HCT116 (cell line): ENCODE data around the gene SLC16A5. TPM values are rescaled to one million over a fixed set of nuclear protein-coding genes. Genes with fewer than 3 reads are reported as not detected.
A peak's percentile ranks its signal among the peaks of the same experiment; 100 is the strongest.

Source experiments
- ATAC-seq: fragments of 200-7000 bp; cut with Tn5 transposase; 2 replicates; pipeline ENCODE4 v1.9.1; 2020; ENCODE audit warnings: mild to moderate bottlenecking, moderate library complexity
- BruUV-seq: library from RNA; stranded (reverse); fragments of 400-500 nt; replicated peaks from 2 replicates; lab custom pipeline; 2021; lab: Mats Ljungman, UMichigan
- CTCF ChIA-PET: fragments of 300-600 bp; sonication (Branson Sonifier 250); formaldehyde crosslinking; loops from one replicate; lab custom pipeline; 2021; ENCODE audit warnings: antibody characterized with exemption; lab: Charles Lee
- POLR2A ChIA-PET: fragments of 300-600, 350-600 bp; sonication (Branson Sonifier 250); formaldehyde crosslinking; loops from one replicate; lab custom pipeline; 2021; ENCODE audit warnings: antibody characterized with exemption; lab: Charles Lee
- RAD21 ChIA-PET, 2 experiments: fragments of 300-600 bp; sonication (Branson Sonifier 250); formaldehyde crosslinking; loops; one replicate each; lab custom pipeline; 2023; ENCODE audit warnings: low total read pairs in 2 of 2; ENCODE audit not compliant: uncharacterized antibody in 2 of 2, unreplicated experiment in 2 of 2, low non-redundant PET in 1 of 2; lab: Charles Lee
- DNase-seq: peaks from one replicate; pipeline ENCODE4 v3.0.0-alpha.2; 2010; ENCODE audit warnings: low read depth, low spot score
- H2AFZ ChIP-seq: fragments of 200-600 bp; shearing (Covaris generic), sonication (generic); 2 replicates; pipeline ENCODE4 v1.6.1; 2017; ENCODE audit warnings: low read depth, mixed run types, mixed read lengths, antibody characterized with exemption, low read length; ENCODE audit not compliant: poor library complexity, severe bottlenecking
- H3K27ac ChIP-seq: 2 replicates; pipeline ENCODE4 v1.5.1; 2012; ENCODE audit warnings: low read depth, low read length
- H3K27me3 ChIP-seq: fragments of 200-600 bp; sonication (generic); 2 replicates; pipeline ENCODE4 v1.6.1; 2016; ENCODE audit warnings: mixed run types, low read length, mixed read lengths; ENCODE audit not compliant: insufficient read depth
- H3K36me3 ChIP-seq, 2 experiments: fragments of 200-500 bp in 1 of 2; fragments of 200-600 bp in 1 of 2; sonication (Bioruptor generic) in 1 of 2; sonication (generic) in 1 of 2; 2 replicates each; pipeline versions ENCODE4 v1.5.1 to v1.6.1; 2014 to 2016; ENCODE audit warnings: low read length in 2 of 2, inconsistent platforms in 1 of 2, mixed read lengths in 1 of 2, mixed run types in 1 of 2; ENCODE audit not compliant: insufficient read depth in 2 of 2, control insufficient read depth in 1 of 2
- H3K4me1 ChIP-seq, 2 experiments: fragments of 200-600 bp in 1 of 2; sonication (generic) in 1 of 2; 2 replicates each; pipeline versions ENCODE4 v1.5.1 to v1.6.1; 2012 to 2017; ENCODE audit warnings: low read length in 2 of 2, inconsistent platforms in 1 of 2, mild to moderate bottlenecking in 1 of 2, mixed read lengths in 1 of 2, mixed run types in 1 of 2, moderate library complexity in 1 of 2; ENCODE audit not compliant: insufficient read depth in 2 of 2, control insufficient read depth in 1 of 2
- H3K4me2 ChIP-seq: fragments of 200-600 bp; sonication (generic); 2 replicates; pipeline ENCODE4 v1.6.1; 2017; ENCODE audit warnings: mixed run types, low read length, mixed read lengths
- H3K4me3 ChIP-seq, 2 experiments: fragments of 200-600 bp in 1 of 2; sonication (generic) in 1 of 2; replicated peaks in 1 of 2; 2 replicates each; pipeline ENCODE4 v1.5.1; 2011 to 2016; ENCODE audit warnings: low read length in 2 of 2, control low read depth in 1 of 2, low read depth in 1 of 2, mild to moderate bottlenecking in 1 of 2, mixed read lengths in 1 of 2, mixed run types in 1 of 2
- H3K79me2 ChIP-seq: fragments of 200-600 bp; sonication (generic); 2 replicates; pipeline ENCODE4 v1.6.1; 2017; ENCODE audit warnings: mild to moderate bottlenecking, mixed run types, low read length, moderate library complexity, mixed read lengths; ENCODE audit not compliant: insufficient read depth
- H3K9ac ChIP-seq: fragments of 200-600 bp; sonication (generic); 2 replicates; pipeline ENCODE4 v1.6.1; 2016; ENCODE audit warnings: low read length, mixed read lengths
- H3K9me2 ChIP-seq: fragments of 200-600 bp; sonication (generic), shearing (Covaris generic); 2 replicates; pipeline ENCODE4 v1.6.1; 2017; ENCODE audit warnings: mixed run types, mild to moderate bottlenecking, moderate library complexity; ENCODE audit not compliant: insufficient read depth
- H3K9me3 ChIP-seq, 2 experiments: fragments of 200-500 bp in 1 of 2; fragments of 200-600 bp in 1 of 2; sonication (Bioruptor generic) in 1 of 2; sonication (generic) in 1 of 2; 2 replicates each; pipeline ENCODE4 v1.6.1; 2014 to 2017; ENCODE audit warnings: low read length in 2 of 2, mixed read lengths in 2 of 2, inconsistent platforms in 1 of 2, low read depth in 1 of 2, mild to moderate bottlenecking in 1 of 2, mixed run types in 1 of 2, moderate library complexity in 1 of 2; ENCODE audit not compliant: control insufficient read depth in 1 of 2, insufficient read depth in 1 of 2
- H4K20me1 ChIP-seq: fragments of 200-600 bp; sonication (generic), shearing (Covaris generic); 2 replicates; pipeline ENCODE4 v1.6.1; 2017; ENCODE audit warnings: mixed run types, mild to moderate bottlenecking, moderate library complexity; ENCODE audit not compliant: insufficient read depth
- CEBPB ChIP-seq: IDR thresholded peaks from 2 replicates; pipeline ENCODE4 v1.6.1; 2012; ENCODE audit warnings: low read depth
- CTCF ChIP-seq, 3 experiments: fragments of 200-600 bp in 1 of 3; sonication (generic) in 1 of 3; IDR thresholded peaks in 2 of 3; conservative IDR thresholded peaks in 1 of 3; 2 replicates each; pipeline ENCODE4 v1.5.1; 2012 to 2017; ENCODE audit warnings: low read depth in 2 of 3, low read length in 2 of 3, antibody characterized with exemption in 1 of 3, borderline replicate concordance in 1 of 3, control low read depth in 1 of 3, mild to moderate bottlenecking in 1 of 3, mixed read lengths in 1 of 3, mixed run types in 1 of 3, moderate library complexity in 1 of 3; ENCODE audit not compliant: insufficient read depth in 1 of 3
- EGR1 ChIP-seq: IDR thresholded peaks from 2 replicates; pipeline ENCODE4 v1.6.1; 2012; ENCODE audit warnings: low read depth
- ELF1 ChIP-seq: IDR thresholded peaks from 2 replicates; pipeline ENCODE4 v1.6.1; 2012; ENCODE audit warnings: low read depth, borderline replicate concordance
- EZH2 ChIP-seq: fragments of 200-600 bp; sonication (generic); IDR thresholded peaks from 2 replicates; pipeline ENCODE4 v1.6.1; 2017; ENCODE audit warnings: antibody characterized with exemption, mixed run types
- JUND ChIP-seq: IDR thresholded peaks from 2 replicates; pipeline ENCODE4 v1.6.1; 2012
- POLR2A ChIP-seq: IDR thresholded peaks from 2 replicates; pipeline ENCODE4 v1.7.0; 2011; ENCODE audit warnings: borderline replicate concordance; ENCODE audit not compliant: insufficient read depth, insufficient read length; ENCODE audit errors: extremely low read depth
- POLR2AphosphoS5 ChIP-seq: IDR thresholded peaks from 2 replicates; pipeline ENCODE4 v1.6.1; 2011; ENCODE audit warnings: mild to moderate bottlenecking, low read depth, low read length, moderate library complexity
- RAD21 ChIP-seq: IDR thresholded peaks from 2 replicates; pipeline ENCODE4 v1.6.1; 2012; ENCODE audit warnings: low read depth, mild to moderate bottlenecking
- SIN3A ChIP-seq: IDR thresholded peaks from 2 replicates; pipeline ENCODE4 v1.6.1; 2012; ENCODE audit warnings: low read depth
- SP1 ChIP-seq: IDR thresholded peaks from 2 replicates; pipeline ENCODE4 v1.6.1; 2012; ENCODE audit warnings: low read depth
- SRF ChIP-seq: IDR thresholded peaks from 2 replicates; pipeline ENCODE4 v1.6.1; 2012; ENCODE audit warnings: low read depth
- TCF7L2 ChIP-seq: IDR thresholded peaks from 2 replicates; pipeline ENCODE4 v1.7.0; 2011; ENCODE audit warnings: borderline replicate concordance, inconsistent platforms; ENCODE audit not compliant: insufficient read depth, insufficient read length; ENCODE audit errors: extremely low read depth
- YY1 ChIP-seq: IDR thresholded peaks from 2 replicates; pipeline ENCODE4 v1.6.1; 2011; ENCODE audit warnings: low read length, low read depth, moderate library complexity, mild to moderate bottlenecking; ENCODE audit not compliant: insufficient replicate concordance; ENCODE audit errors: extremely low read depth
- ZFX ChIP-seq: fragments of 450-650 bp; IDR thresholded peaks from 2 replicates; pipeline ENCODE4 v1.6.1; 2017
- ZNF274 ChIP-seq: fragments of 200-500 bp; sonication (Bioruptor generic); IDR thresholded peaks from 2 replicates; pipeline ENCODE4 v1.6.1; 2014; ENCODE audit warnings: mild to moderate bottlenecking, low read depth, low read length, inconsistent platforms
- intact Hi-C: fragments of 100-400 bp; cut with micrococcal nuclease; formaldehyde crosslinking; loops from 2 replicates; pipeline ENCODE4 v1.10.0; 2022
- total RNA-seq: library from RNA; stranded (reverse); gene quantifications from one replicate; pipeline ENCODE4 v1.2.1, GENCODE V29; 2021; ENCODE audit not compliant: unreplicated experiment
- TF ChIP-seq, protein P1 (sequence below): IDR thresholded peaks from 2 replicates; pipeline ENCODE4 v1.6.1; 2012

Gene SLC16A5
- total RNA-seq, 1 experiment from 2014 or later: 79.3 TPM

DNA sequence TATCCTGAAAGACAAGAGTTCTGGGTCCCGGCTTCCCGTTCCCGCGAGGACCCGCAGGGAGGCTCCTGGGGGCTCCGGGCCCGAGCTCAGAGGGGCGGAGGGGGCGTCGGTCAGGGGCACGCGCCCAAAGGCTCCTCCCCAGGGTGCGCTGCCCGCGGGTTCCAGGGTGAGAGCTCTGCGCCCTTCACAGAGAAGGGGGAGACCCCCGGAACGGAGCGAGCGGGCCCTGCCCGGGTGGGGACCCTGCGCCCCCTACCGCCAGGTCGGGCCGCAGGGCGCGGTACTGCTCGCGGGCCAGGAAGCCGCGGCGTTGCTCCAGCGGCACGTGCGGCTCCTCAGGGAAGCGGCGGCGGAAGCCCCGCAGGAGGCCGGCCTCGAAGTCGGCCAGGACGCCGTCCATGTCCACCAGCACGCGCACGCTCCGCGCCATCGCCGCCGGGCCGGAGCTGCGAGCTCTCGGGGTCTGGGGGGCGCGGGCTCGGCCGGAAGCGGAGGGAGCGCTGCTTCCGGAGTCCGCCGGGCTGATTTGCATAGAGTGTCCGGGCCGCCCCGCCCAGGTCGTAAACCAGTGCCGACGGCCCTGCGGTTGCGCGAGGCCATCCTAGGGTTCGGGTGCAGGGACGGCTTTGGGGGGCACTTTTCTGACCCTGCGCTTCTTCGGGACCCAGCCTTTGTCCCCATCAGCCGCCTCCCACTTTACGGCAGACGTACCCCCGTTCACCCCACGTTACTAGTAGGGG is 43.7 kb downstream of the SLC16A5 start, which contains the start of gene NT5C:
TSS of gene NT5C (minus strand) at position 465 of the 740 bp plus-strand sequence. CDS start at position 430, 35 bp downstream.
- H3K27ac ChIP-seq: peak within 1 kb of the TSS; percentile 99
- ChIA-PET RAD21 (interaction anchor here (0.6 to 1.2 kb wide), 3 partner anchors 17 to 279 kb away, joined by 3 to 6 read pairs (median 4); no protein-coding TSS in a partner anchor), POLR2A (interaction anchor here (0.9 to 2.2 kb wide), 12 partner anchors 9 to 170 kb away, joined by 3 to 7 read pairs (median 4); partner anchors contain the start of genes ARMC7 and JPT1), CTCF (interaction anchor here (0.6 to 4.9 kb wide), 11 partner anchors 10 to 170 kb away, joined by 3 to 50 read pairs (median 5); partner anchors contain the start of genes ARMC7, MIF4GD and SLC16A5)
- no TSS peak for BruUV-seq
- H3K4me2 ChIP-seq: peak within 1 kb of the TSS; percentile 86
- H3K9me3 ChIP-seq: no peaks in the 10 kb centered on the region
- peak within 1 kb of the TSS; percentile 85 for H3K4me3 ChIP-seq
- no peak within 1 kb of the TSS for H2AFZ ChIP-seq
- peaks cover 58% of the 10 kb centered on the region for H3K79me2 ChIP-seq
- TF ChIP-seq CTCF (IDR thresholded peaks at IDR 0.05 in 2 of 3, conservative IDR thresholded peaks at IDR 0.05 in 1 of 3; ENCODE audit: borderline replicate concordance in 1 of 3, insufficient read depth in 1 of 3, low read depth in 2 of 3, low read length in 2 of 3) (peak in 2 of 3 experiments; percentile 73 to 91; a peak in 4 of 6 replicates), SRF (no peak), JUND (no peak), ZNF274 (no peak), EZH2 (no peak), ZFX (peak; percentile 94), SP1 (no peak), POLR2AphosphoS5 (peak; percentile 88), POLR2A (peak; percentile 78), SIN3A (no peak), TCF7L2 (peak; percentile 67), RAD21 (no peak), EGR1 (no peak), YY1 (peak; percentile 66), CEBPB (no peak), ELF1 (no peak)
- TF ChIP-seq, protein P1, sequence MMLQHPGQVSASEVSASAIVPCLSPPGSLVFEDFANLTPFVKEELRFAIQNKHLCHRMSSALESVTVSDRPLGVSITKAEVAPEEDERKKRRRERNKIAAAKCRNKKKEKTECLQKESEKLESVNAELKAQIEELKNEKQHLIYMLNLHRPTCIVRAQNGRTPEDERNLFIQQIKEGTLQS: no peak
- H3K9me2 ChIP-seq: no peaks in the 10 kb centered on the region
- DNase-seq: no peak
- peak; percentile 82 for ATAC-seq
- H3K9ac ChIP-seq: peak within 1 kb of the TSS; percentile 99
- H3K36me3 ChIP-seq: peaks cover 10 to 43% of the 10 kb centered on the region in 2 experiments; a peak in 2 of 4 replicates
- H3K27me3 ChIP-seq: no peaks in the 10 kb centered on the region
- peaks cover 24 to 68% of the 10 kb centered on the region in 2 experiments; a peak in 3 of 4 replicates for H3K4me1 ChIP-seq
- intact Hi-C loops: loop anchor here (1.0 kb wide), 2 partner anchors 17 to 40 kb away; no protein-coding TSS in a partner anchor
- H4K20me1 ChIP-seq: no peaks in the 10 kb centered on the region
